GM10266 (cell line): ENCODE measurements around the gene MAG.

Experiments used
- DNase-seq: peaks from one replicate; pipeline ENCODE4 v3.0.0; 2012; ENCODE audit errors: extremely low spot score
- TF ChIP-seq, protein P1 (sequence below): IDR thresholded peaks from 2 replicates; pipeline ENCODE4 v1.5.1; 2012; ENCODE audit warnings: mild to moderate bottlenecking, low read depth; ENCODE audit not compliant: control insufficient read depth, insufficient read depth; ENCODE audit errors: missing control alignments

MAG gene

DNA sequence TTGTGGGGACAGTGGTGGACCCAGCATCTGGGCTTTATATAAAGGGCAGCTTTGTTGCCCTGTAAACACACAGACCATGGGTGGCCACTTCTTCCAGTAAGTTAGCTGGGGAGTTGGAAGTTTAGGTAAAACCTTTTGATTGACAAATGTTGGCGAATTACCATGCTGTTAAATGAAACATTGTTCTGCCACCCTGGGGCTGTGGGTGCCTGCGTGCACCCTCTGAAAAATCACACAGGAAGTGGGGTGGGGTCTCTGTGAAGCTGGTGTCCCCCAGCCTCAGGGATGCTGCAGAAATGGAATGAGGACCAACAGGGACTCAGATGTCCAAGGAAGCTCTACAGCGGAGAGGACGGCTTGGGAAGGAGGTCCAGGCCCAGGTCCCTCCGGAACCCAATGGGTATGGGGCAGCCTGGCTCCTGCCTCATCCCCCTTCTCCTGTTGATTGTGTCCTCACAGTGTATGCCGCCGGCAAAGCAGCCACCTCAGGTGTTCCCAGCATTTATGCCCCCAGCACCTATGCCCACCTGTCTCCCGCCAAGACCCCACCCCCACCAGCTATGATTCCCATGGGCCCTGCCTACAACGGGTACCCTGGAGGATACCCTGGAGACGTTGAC is 26.0 kb upstream of the MAG start:
- TF ChIP-seq, protein P1, sequence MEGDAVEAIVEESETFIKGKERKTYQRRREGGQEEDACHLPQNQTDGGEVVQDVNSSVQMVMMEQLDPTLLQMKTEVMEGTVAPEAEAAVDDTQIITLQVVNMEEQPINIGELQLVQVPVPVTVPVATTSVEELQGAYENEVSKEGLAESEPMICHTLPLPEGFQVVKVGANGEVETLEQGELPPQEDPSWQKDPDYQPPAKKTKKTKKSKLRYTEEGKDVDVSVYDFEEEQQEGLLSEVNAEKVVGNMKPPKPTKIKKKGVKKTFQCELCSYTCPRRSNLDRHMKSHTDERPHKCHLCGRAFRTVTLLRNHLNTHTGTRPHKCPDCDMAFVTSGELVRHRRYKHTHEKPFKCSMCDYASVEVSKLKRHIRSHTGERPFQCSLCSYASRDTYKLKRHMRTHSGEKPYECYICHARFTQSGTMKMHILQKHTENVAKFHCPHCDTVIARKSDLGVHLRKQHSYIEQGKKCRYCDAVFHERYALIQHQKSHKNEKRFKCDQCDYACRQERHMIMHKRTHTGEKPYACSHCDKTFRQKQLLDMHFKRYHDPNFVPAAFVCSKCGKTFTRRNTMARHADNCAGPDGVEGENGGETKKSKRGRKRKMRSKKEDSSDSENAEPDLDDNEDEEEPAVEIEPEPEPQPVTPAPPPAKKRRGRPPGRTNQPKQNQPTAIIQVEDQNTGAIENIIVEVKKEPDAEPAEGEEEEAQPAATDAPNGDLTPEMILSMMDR: no peak
- no peak for DNase-seq

DNA sequence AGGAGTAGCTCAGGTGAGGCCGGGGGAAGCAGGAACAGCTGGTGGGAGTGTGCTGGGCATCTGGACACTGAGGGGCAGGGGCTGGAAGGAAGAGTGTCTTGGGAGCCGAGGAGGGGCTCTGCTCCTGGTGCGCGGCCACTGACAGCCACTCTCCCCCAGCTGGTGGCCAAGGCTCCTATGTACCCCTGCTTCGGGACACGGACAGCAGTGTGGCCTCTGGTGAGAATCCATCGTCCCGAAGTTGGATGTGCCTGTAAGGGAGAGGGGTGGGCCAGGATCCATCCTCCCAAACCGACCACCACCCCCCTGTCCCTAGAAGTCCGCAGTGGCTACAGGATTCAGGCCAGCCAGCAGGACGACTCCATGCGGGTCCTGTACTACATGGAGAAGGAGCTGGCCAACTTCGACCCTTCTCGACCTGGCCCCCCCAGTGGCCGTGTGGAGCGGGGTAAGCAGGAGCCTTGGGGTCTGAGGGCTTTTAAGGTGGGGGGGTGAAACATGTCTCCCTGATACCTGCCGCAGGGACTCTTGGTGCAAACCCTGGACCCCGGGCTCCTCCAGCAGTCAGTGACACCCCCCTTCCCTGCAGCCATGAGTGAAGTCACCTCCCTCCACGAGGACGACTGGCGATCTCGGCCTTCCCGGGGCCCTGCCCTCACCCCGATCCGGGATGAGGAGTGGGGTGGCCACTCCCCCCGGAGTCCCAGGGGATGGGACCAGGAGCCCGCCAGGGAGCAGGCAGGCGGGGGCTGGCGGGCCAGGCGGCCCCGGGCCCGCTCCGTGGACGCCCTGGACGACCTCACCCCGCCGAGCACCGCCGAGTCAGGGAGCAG is 25.2 kb upstream of the MAG start:
- TF ChIP-seq, protein P1: no peak
- no peak for DNase-seq

DNA sequence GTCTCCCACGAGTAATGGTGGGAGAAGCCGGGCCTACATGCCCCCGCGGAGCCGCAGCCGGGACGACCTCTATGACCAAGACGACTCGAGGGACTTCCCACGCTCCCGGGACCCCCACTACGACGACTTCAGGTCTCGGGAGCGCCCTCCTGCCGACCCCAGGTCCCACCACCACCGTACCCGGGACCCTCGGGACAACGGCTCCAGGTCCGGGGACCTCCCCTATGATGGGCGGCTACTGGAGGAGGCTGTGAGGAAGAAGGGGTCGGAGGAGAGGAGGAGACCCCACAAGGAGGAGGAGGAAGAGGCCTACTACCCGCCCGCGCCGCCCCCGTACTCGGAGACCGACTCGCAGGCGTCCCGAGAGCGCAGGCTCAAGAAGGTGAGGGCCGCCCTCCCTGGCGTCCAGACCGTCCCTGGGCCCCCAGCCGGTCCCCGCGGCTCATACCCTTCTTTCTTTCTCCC is 24.6 kb upstream of the MAG start:
- DNase-seq: peak; percentile 58
- TF ChIP-seq, protein P1: no peak

DNA sequence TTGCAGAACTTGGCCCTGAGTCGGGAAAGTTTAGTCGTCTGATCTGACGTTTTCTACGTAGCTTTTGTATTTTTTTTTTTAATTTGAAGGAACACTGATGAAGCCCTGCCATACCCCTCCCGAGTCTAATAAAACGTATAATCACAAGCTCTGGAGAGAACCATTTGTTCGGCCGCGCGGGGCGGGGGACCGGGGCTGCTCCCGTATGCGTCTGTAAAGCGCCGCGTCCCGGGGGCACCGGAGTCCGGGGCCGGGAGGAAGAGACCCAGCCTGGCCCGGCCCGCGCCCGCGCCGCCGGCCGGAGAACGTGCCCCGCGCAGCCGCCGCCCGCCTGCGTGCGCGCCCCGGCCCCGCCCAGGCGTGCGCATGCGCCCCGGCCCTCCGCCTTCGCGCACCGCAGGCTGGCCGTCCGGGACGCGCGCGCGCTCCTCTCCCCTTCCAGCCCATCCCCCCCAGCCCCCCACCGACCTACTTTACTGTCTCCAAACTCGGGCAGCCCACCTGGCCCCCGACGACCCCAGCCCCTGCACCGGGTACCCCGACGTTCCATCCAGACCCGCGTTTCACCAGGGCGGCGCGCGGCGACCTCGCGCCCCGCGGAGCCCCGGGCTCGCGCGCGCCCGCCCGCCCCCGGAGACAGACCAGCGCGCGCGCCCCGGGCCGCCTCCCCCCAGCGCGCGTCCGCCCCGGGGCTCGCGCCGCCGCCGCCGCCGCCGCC is 24.0 kb upstream of the MAG start:
- DNase-seq: peak; percentile 99

DNA sequence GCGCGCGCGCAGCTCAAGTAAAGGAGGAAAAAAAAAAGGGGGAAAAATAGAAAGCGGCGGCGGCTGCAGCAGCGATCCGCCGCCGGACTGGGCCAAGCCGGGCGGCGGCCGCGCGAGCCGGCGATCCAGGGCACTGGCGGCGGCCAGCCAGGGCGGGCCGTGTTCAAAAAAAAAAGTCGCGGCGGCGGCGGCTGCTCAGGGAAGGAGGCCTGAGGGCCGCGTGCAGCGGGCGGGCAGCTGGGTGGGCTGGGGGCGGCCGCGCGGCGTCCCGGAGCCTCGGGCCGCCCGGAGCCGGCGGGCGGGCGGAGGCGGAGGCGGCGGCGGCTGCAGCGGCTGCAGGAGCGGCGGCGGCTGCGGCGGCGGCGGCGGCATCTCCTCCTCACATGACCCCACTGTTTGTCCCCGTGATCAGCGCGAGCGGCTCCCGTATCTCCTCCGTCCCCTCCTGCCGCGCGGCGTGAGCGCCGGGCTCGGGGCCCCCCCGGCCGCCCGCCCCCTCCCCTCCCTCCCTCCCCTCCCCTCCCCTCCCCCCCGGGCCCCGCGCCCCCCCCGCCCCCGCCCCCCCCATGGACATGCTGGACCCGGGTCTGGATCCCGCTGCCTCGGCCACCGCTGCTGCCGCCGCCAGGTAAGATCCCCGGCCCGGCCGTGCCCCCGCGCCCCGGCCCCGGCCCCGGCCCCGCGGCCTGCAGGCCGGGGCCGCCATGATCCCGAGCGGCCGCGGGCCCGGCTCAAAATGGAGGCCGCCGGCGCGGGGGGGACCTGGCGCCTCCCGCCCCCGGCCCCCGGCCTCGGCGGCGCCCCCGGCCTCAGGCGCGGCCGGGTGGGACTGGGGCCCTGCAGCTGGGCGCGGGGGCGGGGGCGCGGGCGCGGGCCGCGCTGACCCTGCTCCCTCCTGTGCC is 23.2 kb upstream of the MAG start, which contains the start of gene USF2:
Gene USF2 (plus strand): TSS at position 427 of the 902 bp plus-strand sequence. CDS start 140 bp downstream, at position 567.
- peak; percentile 92 for DNase-seq
- TF ChIP-seq, protein P1: no peak

More for the DNA sequence above, 24.0 kb upstream of the MAG start:
- TF ChIP-seq, protein P1: no peak

DNA sequence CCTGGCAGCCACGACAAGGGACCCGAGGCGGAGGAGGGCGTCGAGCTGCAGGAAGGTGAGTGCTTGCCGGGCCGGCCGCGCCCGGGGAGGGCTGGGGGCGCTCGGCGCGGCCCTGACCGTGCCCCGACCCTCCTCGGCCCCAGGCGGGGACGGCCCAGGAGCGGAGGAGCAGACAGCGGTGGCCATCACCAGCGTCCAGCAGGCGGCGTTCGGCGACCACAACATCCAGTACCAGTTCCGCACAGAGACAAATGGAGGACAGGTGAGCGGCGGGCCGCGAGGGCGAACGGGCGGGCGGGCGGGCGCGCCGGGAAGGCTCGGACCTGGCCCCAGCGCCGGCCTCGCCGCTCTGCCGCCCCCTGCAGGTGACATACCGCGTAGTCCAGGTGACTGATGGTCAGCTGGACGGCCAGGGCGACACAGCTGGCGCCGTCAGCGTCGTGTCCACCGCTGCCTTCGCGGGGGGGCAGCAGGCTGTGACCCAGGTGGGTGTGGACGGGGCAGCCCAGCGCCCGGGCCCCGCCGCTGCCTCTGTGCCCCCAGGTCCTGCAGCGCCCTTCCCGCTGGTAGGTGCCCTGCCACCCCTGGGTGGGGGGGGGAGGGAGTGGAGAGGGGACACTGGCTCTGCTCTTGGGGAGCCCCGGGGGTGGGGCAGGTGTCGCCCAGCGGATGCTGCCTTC is 22.4 kb upstream of the MAG start:
- TF ChIP-seq, protein P1: peak; percentile 72
- DNase-seq: peak; percentile 94
